ENCODE results near the gene OR4B1. TPM values are rescaled to one million over a fixed set of nuclear protein-coding genes. Genes with fewer than 3 reads are reported as not detected.
"Not testable (repeated sequence)": the region's sequence is repeated elsewhere in the genome, so short reads cannot be mapped to it uniquely, and the experiment has no call there.

OR4B1 gene, protein sequence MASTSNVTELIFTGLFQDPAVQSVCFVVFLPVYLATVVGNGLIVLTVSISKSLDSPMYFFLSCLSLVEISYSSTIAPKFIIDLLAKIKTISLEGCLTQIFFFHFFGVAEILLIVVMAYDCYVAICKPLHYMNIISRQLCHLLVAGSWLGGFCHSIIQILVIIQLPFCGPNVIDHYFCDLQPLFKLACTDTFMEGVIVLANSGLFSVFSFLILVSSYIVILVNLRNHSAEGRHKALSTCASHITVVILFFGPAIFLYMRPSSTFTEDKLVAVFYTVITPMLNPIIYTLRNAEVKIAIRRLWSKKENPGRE
- not detected for total RNA-seq
- long read RNA-seq, donor 1, result 0 reads
- long read RNA-seq, donor 2, result 0 reads

DNA sequence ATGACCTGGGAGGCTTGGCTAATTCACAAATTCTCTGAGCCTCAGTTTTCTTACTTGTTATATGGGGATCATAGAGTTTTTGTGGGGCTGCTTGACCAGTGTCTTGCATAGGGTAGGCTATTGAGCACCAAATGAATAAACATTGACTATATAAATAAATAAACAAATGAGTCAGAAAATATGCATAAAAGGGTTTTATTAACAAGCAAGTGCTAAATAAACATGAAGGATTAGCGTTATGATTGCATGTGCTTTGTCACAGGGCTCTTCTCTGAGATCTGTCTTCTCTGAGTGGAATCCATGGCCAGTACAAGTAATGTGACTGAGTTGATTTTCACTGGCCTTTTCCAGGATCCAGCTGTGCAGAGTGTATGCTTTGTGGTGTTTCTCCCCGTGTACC lies at the start of gene OR4B1:
OR4B1 (plus strand) TSS at position 301 of the 400 bp plus-strand sequence; CDS start at position 301, 0 bp downstream.
- intact Hi-C loops (cut with DNase I), result no loop called here
- DNase-seq (ENCODE audit: low spot score), result no peak

DNA sequence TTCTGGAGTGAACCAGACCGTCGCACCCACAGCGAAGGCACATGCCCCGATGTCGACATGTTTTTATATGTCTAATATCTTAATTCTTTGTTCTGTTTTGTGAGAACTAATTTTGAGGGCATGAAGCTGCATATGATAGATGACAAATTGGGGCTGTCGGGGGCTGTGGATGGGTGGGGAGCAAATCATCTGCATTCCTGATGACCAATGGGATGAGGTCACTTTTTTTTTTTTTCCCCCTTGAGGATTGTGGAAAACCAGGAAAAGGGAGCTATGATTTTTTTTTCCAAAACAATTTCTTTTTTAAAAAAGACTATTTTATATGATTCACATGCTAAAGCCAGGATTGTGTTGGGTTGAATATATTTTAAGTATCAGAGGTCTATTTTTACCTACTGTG lies 49.2 kb upstream of the OR4B1 start:
- DNase-seq (ENCODE audit: low spot score), result no peak
- intact Hi-C loops (cut with DNase I), result no loop called here

DNA sequence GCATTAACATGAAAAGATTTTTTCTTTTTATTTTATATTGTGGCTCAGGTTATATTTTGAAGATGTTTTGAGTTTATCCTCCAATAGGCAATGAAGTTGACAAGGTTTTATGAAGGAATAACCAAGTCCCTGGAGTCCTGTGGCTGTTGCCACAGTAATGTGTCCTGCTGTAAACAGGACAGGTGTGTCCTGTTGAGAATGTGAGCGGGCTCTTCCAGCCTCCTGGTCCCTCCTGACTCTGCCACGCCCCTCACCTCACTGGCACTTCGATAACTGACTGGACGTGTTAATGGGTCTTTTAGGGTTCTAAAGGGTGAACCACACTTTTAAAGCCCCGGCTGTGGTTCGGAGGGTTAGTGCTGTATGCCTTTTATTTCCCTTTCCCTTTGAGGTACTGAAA lies 47.8 kb upstream of the OR4B1 start:
- no peak for DNase-seq (ENCODE audit: low spot score)
- intact Hi-C loops (cut with DNase I), result no loop called here

DNA sequence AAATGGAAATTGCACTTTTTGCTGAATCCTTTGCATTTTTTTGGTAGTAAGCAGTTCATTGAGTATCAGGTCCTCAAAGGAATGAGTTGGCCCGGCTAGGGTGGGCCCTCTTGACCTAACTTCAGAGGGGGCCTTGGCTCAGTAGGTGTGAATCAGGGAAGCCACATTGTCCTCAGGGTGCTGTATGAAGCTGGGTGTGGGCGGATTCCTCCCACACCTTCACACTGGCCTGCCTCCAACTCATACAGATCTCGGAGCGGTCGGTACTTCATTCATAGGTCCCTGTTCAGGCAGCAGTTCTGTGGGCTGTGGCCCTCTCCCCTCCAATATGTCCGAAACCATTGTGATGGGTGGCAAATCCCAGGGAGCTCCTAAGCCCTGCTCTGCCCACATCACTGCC lies 47.4 kb upstream of the OR4B1 start:
- intact Hi-C loops (cut with DNase I), result no loop called here
- DNase-seq (ENCODE audit: low spot score), result no peak

DNA sequence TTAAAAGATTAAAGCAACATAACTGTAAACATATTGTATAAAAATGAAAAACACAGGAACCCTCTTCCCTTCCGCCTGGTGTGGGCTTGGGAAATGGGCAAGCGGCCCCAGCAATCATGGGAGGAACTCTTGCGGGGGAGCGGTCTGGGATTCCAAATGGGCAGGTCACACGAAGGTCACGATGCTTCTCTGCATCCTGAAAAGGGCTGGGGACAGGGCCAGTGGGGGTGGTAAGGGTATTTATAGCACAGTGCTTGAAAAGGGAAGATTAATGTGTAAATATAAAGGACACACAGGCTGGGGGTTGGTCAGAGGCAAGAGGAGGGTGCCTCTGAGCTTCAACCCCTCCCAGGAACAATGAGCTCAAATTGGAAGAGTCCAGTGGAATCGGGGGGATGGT lies 46.9 kb upstream of the OR4B1 start:
- no peak for DNase-seq (ENCODE audit: low spot score)
- intact Hi-C loops (cut with DNase I), result no loop called here

DNA sequence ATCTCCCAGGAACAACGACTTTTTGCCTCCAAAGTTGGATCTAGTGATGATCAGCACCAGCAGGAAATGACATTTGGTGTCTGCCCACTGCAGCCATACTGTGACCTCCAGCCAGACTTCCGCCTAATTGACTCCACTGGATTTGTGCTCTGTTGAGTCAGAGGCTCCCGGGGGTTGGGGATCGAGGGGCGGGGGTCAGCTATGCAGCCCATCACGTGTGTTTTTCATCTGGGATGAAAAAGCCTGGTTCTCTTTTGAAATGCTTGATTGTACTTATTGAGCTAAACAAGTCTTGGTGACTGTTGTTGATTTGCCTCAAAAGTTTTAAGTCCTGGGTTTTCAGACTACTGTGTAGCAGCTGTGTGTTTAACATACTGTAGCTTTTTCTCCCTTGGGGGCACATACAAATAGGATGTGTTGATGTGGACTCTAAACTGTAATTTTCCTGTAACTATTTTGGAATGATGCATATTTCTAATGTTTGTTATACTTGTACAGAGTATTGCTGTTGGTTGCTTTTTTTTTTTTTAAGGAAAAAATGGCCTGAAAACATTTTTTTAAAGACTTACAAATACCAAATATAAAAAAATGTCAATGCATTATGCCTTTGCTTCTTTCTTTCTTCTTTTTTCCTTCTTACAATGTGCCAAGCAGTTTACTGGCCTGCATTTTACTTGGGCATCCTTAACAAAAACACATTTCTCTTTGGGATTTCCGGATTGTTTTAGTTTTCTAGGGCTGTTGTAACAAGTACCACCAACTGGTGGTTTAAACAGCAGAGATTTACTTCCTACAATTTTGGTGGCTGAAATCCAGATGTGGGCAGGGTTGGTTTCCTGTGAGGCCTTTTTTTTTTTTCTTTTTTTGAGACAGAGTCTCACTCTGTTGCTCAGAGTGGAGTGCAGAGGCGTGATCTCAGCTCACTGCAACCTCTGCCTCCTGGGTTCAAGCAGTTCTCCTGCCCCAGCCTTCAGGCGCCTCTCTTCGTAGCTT lies 46.1 kb upstream of the OR4B1 start:
- intact Hi-C loops (cut with DNase I), result no loop called here
- no peak for DNase-seq (ENCODE audit: low spot score)

DNA sequence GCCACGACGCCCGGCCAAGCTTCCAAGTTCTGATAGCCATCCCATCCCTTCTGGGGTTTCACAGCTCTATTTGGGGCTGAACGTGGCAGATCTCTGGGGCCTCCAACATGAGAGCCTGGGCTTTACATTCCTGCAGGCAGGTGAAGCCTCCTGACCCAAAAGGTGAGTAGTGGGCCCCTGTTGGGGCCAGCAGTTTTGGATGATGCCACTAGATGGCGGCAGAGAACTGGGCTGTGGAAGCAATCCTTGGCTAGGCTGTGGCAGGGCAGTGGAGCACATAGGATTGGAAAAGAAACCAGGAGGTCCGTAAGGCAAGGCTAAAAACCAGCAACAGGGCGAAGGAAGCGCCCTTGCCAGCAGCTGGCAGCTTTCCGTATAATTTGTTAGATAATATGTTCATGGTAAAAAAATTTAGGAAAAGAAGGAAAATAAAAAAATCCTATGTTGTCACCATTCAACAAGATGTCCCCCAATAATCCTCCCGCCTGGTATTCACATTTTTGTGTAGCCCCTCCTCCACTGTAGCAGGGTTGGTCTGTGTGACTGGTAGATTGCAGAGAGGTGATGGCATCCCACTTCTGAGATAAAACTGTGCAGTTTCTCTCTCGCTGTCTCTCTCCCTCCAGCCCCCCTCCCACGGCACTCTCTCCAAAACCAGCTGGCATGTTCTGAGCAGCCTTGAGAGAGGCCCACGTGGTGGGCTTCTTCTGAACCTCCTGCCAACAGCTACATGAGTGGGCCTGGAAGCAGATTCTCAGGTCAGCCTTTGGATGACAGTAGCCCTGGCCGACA lies 43.6 kb upstream of the OR4B1 start:
- DNase-seq (ENCODE audit: low spot score), result no peak
- intact Hi-C loops (cut with DNase I), result no loop called here

DNA sequence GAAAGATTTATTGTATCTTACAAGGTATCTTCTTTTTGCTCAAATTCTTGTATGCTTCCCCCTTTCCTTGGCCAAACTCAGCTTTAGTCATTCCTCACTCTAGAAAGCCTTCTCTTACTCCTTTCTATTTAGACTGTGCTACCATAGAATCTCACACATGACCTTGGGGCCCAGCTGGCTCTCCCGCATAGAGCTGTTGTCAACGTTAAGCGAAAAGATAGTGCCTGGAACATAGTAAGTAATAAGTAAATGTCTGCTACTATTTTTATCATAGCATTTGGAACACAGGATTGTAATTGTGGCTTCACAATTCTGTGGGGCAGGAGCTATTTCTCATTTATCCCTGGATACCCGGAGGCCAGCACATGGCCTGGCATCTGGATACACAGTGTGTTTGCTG lies 38.9 kb upstream of the OR4B1 start:
- intact Hi-C loops (cut with DNase I), result no loop called here

DNA sequence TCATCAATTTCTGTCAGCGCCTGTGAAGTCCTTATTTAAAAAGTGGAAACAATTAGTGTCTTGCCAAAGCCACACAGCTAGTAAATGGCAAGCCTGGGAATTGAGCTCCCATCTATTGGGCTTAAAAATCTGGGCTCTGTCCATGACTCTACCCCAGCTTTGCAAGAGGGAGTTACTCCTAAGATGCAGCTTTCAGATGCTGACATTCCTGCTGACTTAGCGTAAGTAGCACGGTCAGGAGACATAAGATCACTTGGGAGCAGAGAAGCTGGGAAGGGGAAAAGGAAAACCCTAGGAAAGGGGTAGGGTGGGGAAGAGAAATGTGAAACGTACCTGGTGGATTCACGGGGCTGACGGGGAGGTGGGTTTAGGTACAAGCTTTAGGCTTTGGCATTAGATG lies 36.0 kb upstream of the OR4B1 start:
- intact Hi-C loops (cut with DNase I), result no loop called here
- no peak for DNase-seq (ENCODE audit: low spot score)

More for the DNA sequence above, 38.9 kb upstream of the OR4B1 start:
- no peak for DNase-seq (ENCODE audit: low spot score)

DNA sequence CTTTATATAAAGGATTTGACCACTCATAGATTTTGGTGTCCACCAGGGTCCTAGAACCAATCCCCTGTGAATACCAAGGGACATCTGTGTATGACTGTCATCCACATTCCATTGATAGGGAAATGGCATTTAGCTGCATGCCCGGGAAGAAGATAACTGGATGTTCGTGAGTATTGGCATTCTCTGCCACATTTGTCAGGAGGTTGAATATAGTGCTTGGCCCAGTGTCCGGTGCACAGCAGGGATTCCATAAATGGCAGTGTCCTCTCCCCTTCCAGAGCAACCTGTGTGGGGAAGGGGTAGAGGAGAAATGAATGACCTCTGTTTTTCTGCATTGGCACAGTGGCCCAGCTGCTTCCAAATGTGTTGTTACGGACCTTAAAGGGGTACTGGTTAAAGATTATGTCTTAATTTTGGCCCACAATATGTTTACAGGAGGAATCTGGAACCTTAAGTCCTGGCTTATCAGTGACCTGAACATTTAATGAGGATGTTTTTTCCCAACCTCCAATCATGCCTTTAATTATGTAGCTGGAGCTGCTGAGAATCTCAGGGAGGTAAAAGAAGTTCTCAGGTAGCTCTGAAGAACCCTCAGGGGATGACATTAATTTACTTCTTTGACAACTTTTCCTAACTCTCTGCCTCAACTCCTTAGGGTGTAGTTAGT lies 33.6 kb upstream of the OR4B1 start:
- intact Hi-C loops (cut with DNase I), result no loop called here
- no peak for DNase-seq (ENCODE audit: low spot score)

DNA sequence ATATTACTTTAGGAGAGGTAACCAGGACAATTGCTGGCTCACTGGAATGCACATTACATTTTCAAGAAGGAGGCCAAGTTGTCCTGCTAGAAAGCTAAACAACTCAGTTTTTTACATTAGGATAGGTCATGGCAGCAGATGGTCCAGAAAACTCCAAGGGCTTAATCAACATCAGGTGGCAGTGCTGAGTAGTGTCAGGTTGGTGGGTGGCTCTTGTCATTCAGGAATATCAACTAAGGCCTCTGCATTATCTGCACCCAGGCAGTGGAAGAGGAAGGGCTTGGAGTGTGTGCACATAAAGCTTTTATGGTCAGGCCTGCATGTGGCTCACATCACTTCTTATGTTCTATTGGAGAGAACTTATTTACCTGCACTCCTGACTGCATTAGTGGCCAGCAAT lies 32.2 kb upstream of the OR4B1 start:
- intact Hi-C loops (cut with DNase I), result no loop called here
- no peak for DNase-seq (ENCODE audit: low spot score)

DNA sequence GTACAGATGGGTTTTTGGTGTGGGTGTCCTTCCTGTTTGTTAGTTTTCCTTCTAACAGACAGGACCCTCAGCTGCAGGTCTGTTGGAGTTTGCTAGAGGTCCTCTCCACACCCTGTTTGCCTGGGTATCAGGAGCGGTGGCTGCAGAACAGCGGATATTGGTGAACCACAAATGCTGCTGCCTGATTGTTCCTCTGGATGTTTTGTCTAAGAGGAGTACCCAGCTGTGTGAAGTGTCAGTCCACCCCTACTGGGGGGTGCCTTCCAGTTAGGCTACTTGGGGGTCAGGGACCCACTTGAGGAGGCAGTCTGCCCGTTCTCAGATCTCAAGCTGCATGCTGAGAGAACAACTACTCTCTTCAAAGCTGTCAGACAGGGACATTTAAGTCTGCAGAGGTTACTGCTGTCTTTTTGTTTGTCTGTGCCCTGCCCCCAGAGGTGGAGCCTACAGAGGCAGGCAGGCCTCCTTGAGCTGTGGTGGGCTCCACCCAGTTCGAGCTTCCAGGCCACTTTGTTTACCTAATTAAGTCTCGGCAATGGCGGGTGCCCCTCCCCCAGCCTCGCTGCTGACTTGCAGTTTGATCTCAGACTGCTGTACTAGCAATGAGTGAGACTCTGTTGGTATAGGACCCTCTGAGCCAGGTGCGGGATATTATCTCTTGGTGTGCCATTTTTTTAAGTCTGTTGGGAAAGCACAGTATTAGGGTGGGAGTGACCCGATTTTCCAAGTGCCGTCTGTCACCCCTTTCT lies 25.5 kb upstream of the OR4B1 start:
- intact Hi-C loops (cut with DNase I); DNase-seq (ENCODE audit: low spot score): not testable (repeated sequence)

DNA sequence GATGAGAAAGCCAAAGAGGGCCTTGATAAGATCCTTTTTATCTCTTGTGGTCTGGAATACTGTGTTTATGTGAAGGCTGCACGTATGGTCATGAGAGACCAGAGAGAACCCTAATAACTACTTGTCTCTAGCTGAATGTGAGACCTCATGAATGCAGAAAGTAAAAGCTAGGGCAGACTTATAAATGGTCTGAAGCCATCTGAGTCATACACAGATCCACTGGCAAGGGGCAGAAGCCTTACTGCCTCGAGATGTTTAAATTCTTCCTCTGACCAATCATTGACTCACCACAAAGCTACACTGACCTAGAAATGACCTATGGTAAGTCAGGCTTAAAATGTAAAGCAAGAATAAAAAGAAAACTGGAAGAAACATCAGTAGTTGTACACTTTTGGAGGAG lies 22.7 kb upstream of the OR4B1 start:
- intact Hi-C loops (cut with DNase I), result no loop called here
- no peak for DNase-seq (ENCODE audit: low spot score)

DNA sequence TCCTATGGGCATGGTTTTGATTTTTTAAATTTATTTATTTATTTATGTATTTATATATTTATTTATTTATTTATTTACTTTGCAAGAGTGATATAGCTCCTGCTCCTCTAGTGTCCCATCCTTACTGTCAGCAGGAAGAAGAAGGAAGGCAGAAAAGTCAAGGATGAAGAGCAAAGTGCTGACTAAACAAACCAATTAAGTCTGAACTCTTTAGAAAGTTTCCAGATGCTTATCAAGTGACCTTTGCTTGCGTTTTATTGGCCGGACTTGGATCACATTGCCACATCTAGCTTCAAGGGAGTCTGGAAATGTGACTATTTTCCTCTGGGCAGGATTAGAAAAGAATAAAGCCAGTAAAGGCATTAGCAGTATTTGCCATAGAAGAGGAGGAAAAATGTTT lies 8.7 kb upstream of the OR4B1 start:
- no peak for DNase-seq (ENCODE audit: low spot score)
- intact Hi-C loops (cut with DNase I), result no loop called here

DNA sequence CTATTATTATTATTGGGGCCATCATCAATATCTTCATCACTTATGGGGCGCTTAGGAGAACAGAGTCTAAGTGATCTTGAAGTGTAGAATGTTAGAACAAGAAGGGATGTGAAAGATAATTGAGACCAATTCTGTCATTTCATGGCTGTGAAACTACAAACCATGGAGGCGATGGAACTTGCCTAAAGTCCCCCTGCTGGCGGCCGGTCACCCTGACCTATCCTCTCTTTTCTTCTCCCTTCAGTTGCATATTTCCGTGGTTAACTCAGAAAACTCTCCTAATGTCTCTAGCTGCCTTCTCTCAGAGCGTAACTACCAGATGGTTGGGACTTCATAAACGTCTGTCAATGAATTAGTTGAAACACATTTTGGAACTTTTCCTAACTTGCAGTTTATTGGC lies 6.6 kb upstream of the OR4B1 start:
- intact Hi-C loops (cut with DNase I), result no loop called here
- no peak for DNase-seq (ENCODE audit: low spot score)

DNA sequence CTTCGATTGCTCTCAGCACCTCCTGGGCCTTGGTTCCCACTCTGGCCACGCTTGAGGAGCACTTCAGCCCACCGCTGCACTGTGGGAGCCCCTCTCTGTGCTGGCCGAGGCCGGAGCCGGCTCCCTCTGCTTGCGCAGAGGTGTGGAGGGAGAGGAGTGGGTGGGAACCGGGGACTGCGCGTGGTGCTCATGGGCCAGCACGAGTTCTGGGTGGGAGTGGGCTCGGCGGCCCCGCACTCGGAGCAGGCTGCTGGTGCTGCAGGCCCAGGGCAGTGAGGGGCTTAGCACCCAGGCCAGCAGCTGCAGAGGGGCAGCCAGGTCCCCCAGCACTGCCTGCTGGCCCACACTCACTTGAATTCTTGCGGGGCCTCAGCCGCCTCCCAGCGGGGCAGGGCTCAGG lies 12.2 kb downstream of the OR4B1 start:
- no peak for DNase-seq (ENCODE audit: low spot score)
- intact Hi-C loops (cut with DNase I), result no loop called here

DNA sequence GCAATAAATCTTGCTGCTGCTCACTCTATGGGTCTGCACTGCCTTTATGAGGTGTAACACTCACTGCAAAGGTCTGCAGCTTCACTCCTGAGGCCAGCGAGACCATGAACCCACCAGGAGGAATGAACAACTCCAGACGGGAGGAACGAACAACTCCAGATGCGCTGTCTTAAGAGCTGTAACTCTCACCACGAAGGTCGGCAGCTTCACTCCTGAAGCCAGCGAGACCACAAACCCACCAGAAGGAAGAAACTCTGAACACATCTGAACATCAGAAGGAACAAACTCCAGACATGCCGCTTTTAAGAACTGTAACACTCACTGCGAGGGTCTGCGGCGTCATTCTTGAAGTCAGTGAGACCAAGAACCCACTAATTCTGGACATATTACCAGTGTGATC lies 13.4 kb downstream of the OR4B1 start:
- DNase-seq (ENCODE audit: low spot score); intact Hi-C loops (cut with DNase I): not testable (repeated sequence)

DNA sequence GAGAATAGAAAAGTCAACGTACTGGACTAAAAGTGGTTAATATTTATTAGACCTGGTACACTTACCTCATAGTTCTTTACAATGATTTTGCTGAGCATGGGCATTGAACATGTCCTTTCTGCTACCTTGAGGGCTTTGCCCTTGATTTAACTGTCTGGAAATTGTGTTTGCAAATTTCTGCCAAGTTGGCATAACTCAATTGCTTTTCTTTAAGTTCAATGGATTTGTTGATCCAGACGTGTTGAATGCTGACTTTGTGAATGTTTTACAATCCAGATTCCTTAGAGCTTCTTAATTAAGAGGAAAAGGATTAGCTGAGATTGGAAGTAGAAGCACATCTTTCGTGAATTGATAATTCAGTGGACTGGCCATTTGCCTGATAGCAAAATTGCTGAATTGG lies 21.1 kb downstream of the OR4B1 start:
- intact Hi-C loops (cut with DNase I), result no loop called here
- no peak for DNase-seq (ENCODE audit: low spot score)

DNA sequence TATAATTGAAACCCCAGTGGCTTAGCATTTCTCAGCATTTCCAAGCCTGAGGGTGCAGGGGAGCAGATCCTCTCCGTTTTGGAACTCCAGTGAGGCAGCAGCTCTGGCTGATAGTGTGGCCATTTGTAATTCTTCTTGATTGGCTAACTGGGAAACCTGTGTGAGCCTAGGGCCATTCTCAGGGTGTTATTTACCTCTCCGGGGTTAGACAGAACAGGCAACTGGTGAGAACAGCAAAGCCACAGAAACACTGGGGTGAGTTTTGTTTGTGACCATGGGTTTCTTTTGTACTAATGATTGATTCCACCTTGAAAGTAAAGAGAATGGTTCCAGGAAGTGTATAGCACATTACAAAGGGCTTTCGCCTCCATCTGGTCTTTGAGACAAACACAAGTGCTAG lies 25.9 kb downstream of the OR4B1 start:
- DNase-seq (ENCODE audit: low spot score), result no peak
- intact Hi-C loops (cut with DNase I), result no loop called here
